Parathyroid adenoma (tissue), 2 donors: ENCODE data around the gene UBASH3A.

Experiments used
- H2AFZ ChIP-seq: fragments of 300-600 bp; sonication (generic); one replicate; pipeline ENCODE4 v1.7.0; 2017; ENCODE audit warnings: antibody characterized with exemption, mild to moderate bottlenecking
- H3K27ac ChIP-seq: fragments of 300-600 bp; sonication (generic); one replicate; pipeline ENCODE4 v1.7.0; 2017
- H3K27me3 ChIP-seq: fragments of 300-600 bp; sonication (generic); one replicate; pipeline ENCODE4 v1.7.0; 2017; ENCODE audit warnings: low read length; ENCODE audit not compliant: control insufficient read depth, insufficient read depth
- H3K36me3 ChIP-seq: fragments of 300-600 bp; sonication (generic); one replicate; pipeline ENCODE4 v1.7.0; 2017; ENCODE audit warnings: low read length; ENCODE audit not compliant: control insufficient read depth, insufficient read depth
- H3K4me1 ChIP-seq: fragments of 300-600 bp; sonication (generic); one replicate; pipeline ENCODE4 v1.7.0; 2017; ENCODE audit warnings: control low read depth
- H3K4me2 ChIP-seq: fragments of 300-600 bp; sonication (generic); one replicate; pipeline ENCODE4 v1.7.0; 2017; ENCODE audit warnings: low read length
- H3K4me3 ChIP-seq: fragments of 300-600 bp; sonication (generic); one replicate; pipeline ENCODE4 v1.7.0; 2017; ENCODE audit warnings: low read depth, low read length
- H3K79me2 ChIP-seq: fragments of 300-600 bp; sonication (generic); one replicate; pipeline ENCODE4 v1.7.0; 2017; ENCODE audit warnings: control low read depth
- H3K9ac ChIP-seq: fragments of 300-600 bp; sonication (generic); one replicate; pipeline ENCODE4 v1.7.0; 2017; ENCODE audit warnings: mild to moderate bottlenecking
- H3K9me3 ChIP-seq: fragments of 300-600 bp; sonication (generic); one replicate; pipeline ENCODE4 v1.7.0; 2017; ENCODE audit warnings: low read length; ENCODE audit not compliant: control insufficient read depth
- CTCF ChIP-seq: fragments of 300-600 bp; sonication (generic); IDR thresholded peaks from one replicate; pipeline ENCODE4 v1.7.0; 2017; ENCODE audit warnings: antibody characterized with exemption, mild to moderate bottlenecking
- donor health status: primary hyperparathyroidism.

Gene UBASH3A

DNA sequence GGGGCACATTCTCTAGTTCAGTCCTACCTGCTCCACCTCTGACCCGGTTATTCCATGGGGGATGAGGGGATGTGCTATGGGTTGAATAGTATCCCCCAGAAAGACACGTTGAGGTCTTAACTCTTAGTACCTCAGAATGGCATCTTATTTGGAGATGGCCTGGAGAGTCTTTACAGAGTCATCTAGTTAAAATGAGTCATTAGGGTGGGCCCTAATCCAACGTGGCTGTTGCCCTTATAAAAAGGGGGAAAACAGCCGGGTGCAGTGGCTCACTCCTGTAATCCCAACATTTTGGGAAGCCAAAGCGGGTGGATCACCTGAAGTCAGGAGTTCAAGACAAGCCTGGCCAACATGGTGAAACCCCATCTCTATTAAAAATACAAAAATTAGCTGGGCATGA, 13.5 kb upstream of the UBASH3A start:
- Histone ChIP-seq H2AFZ (no peak overlapping the region), H3K4me1 (peaks cover 5% of the 10 kb centered on the region)

GRCh38 chr21:42390696-42391095, 13.0 kb upstream of the UBASH3A start:
- Histone ChIP-seq H2AFZ (no peak overlapping the region), H3K27me3 (no peaks in the 10 kb centered on the region), H3K4me3 (no peak overlapping the region), H3K9me3 (no peaks in the 10 kb centered on the region), H3K27ac (no peak overlapping the region), H3K36me3 (no peaks in the 10 kb centered on the region), H3K4me1 (peaks cover 5% of the 10 kb centered on the region), H3K9ac (no peak overlapping the region), H3K79me2 (no peaks in the 10 kb centered on the region), H3K4me2 (no peak overlapping the region)
- no peak for TF ChIP-seq CTCF

More for the DNA sequence above, 13.5 kb upstream of the UBASH3A start:
- Histone ChIP-seq H3K79me2 (no peaks in the 10 kb centered on the region), H3K9me3 (no peaks in the 10 kb centered on the region), H3K36me3 (no peaks in the 10 kb centered on the region), H3K4me3 (no peak overlapping the region), H3K9ac (no peak overlapping the region), H3K27me3 (no peaks in the 10 kb centered on the region), H3K4me2 (no peak overlapping the region), H3K27ac (no peak overlapping the region)
- no peak for TF ChIP-seq CTCF

DNA sequence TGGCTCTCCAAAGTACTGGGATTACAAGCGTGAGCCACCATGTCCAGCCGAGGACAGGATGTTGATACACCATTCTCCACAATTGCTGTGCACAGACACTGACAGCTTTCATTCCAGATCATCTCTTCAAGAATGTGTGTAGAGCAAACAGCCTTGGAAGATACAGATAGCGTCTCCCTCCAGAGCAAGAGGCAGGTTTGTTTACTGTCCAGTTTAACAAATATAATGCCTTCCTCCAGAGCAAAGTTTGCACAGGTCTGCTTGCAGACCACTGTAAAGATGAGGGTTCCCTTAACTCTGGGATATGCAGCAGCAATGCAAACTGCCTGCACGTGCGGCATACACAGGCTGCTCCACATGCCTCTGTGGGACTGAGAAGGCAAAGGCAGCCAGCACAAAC, 12.4 kb upstream of the UBASH3A start:
- Histone ChIP-seq H3K79me2 (no peaks in the 10 kb centered on the region), H2AFZ (no peak overlapping the region), H3K36me3 (no peaks in the 10 kb centered on the region), H3K4me1 (peaks cover 5% of the 10 kb centered on the region), H3K4me2 (no peak overlapping the region), H3K9ac (no peak overlapping the region), H3K4me3 (no peak overlapping the region), H3K27ac (no peak overlapping the region), H3K9me3 (no peaks in the 10 kb centered on the region), H3K27me3 (no peaks in the 10 kb centered on the region)
- TF ChIP-seq CTCF = no peak

DNA sequence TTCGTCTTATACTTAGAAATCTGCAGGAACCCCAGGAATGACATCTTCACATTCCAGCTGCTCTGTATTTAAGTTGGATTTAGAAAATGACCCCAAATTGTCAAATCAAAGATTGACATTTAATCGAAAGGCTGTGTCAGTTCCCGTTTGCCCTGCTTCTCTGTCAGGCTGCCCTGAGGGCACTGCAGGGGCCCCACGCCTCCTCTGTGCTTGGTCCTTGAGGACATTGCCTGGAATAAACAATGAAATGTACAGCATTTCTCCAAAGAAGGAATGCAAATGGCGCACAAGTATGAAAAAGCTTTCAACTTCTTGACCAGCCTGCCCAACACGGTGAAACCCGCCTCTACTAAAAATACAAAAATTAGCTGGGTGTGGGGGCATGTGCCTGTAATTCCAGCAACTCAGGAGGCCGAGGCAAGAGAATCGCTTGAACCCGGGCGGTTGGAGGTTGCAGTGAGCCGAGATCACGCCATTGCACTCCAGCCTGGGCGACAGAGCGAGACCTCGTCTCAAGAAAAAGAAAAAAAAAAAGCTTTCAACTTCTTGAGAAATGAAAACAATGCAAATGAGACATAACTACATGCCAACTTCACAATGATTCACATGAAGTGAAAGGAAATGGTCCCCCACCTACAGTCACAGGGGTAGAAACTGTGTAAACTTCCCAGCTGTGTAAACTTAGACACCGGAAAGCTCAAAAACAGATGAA, 10.8 kb upstream of the UBASH3A start:
- H3K27ac ChIP-seq = no peak overlapping the region

More for the DNA sequence above, 10.8 kb upstream of the UBASH3A start:
- Histone ChIP-seq H3K4me3 (no peak overlapping the region), H3K79me2 (no peaks in the 10 kb centered on the region), H3K36me3 (no peaks in the 10 kb centered on the region), H3K9ac (no peak overlapping the region), H3K4me1 (peaks cover 5% of the 10 kb centered on the region), H3K9me3 (no peaks in the 10 kb centered on the region), H3K27me3 (no peaks in the 10 kb centered on the region), H2AFZ (no peak overlapping the region), H3K4me2 (no peak overlapping the region)
- no peak for TF ChIP-seq CTCF
